Measurements from ENCODE around the gene CADM4. TPM values are rescaled to one million over a fixed set of nuclear protein-coding genes. Genes with fewer than 3 reads are reported as not detected.
A peak's percentile ranks its signal among the peaks of the same experiment; 100 is the strongest.
"Not testable (repeated sequence)": the region's sequence is repeated elsewhere in the genome, so short reads cannot be mapped to it uniquely, and the experiment has no call there.

CADM4 gene
- total RNA-seq, 4 donors from 2014 or later: 2.3 to 11.9 (median 3.4) TPM

GRCh38 chr19:43641333-43641732 is 1.7 kb upstream of the CADM4 start:
- intact Hi-C loops (cut with DNase I): no loop called here
- peaks cover 7 to 8% of the 10 kb centered on the region in 2 donors for H3K4me1 ChIP-seq
- no peak overlapping the region for H3K27ac ChIP-seq
- no peak for TF ChIP-seq CTCF (IDR thresholded peaks at IDR 0.05)
- TF ChIP-seq POLR2A (IDR thresholded peaks at IDR 0.05): no peak
- 58 to 74% methylated on average over 2 of the region's 2 CpGs for WGBS, 2 donors
- no peaks in the 10 kb centered on the region for H3K36me3 ChIP-seq
- DNase-seq: no peak
- no peaks in the 10 kb centered on the region for H3K27me3 ChIP-seq
- no peak overlapping the region for H3K4me3 ChIP-seq (replicated peaks in 1 of 3)
- no peaks in the 10 kb centered on the region for H3K9me3 ChIP-seq

- no peak for TF ChIP-seq POLR2A (IDR thresholded peaks at IDR 0.05)
- TF ChIP-seq CTCF (IDR thresholded peaks at IDR 0.05): no peak
- H3K4me1 ChIP-seq: peaks cover 7 to 8% of the 10 kb centered on the region in 2 donors
- intact Hi-C loops (cut with DNase I): no loop called here
- H3K9me3 ChIP-seq: no peaks in the 10 kb centered on the region
- no peak overlapping the region for H3K27ac ChIP-seq
- no peak for DNase-seq
- no peaks in the 10 kb centered on the region for H3K36me3 ChIP-seq
- H3K27me3 ChIP-seq: no peaks in the 10 kb centered on the region
- peak overlapping the region in 1 of 3 donors; percentile 37 for H3K4me3 ChIP-seq (replicated peaks in 1 of 3)
- 11 to 15% methylated on average over 9 of the region's 9 CpGs for WGBS, 2 donors
These were observed 741 bp upstream of the CADM4 start for GRCh38 chr19:43640424-43640757.

GRCh38 chr19:43638995-43639518 is 593 bp downstream of the CADM4 start:
- Histone ChIP-seq H3K4me3 (replicated peaks in 1 of 3) (peak overlapping the region in 1 of 3 donors; percentile 23), H3K27me3 (no peaks in the 10 kb centered on the region), H3K27ac (no peak overlapping the region), H3K4me1 (peaks cover 7 to 8% of the 10 kb centered on the region in 2 donors), H3K9me3 (no peaks in the 10 kb centered on the region), H3K36me3 (no peaks in the 10 kb centered on the region)
- TF ChIP-seq POLR2A (IDR thresholded peaks at IDR 0.05): no peak
- TF ChIP-seq CTCF (IDR thresholded peaks at IDR 0.05): no peak
- DNase-seq: no peak
- intact Hi-C loops (cut with DNase I): no loop called here
- 12 to 15% methylated on average over 13 of the region's 18 CpGs for whole genome bisulfite sequencing, 2 donors

- Histone ChIP-seq H3K27ac (no peak overlapping the region), H3K4me3 (replicated peaks in 1 of 3) (no peak overlapping the region), H3K9me3 (no peaks in the 10 kb centered on the region), H3K4me1 (peaks cover 7 to 8% of the 10 kb centered on the region in 2 donors), H3K36me3 (no peaks in the 10 kb centered on the region), H3K27me3 (no peaks in the 10 kb centered on the region)
- no peak for TF ChIP-seq POLR2A (IDR thresholded peaks at IDR 0.05)
- TF ChIP-seq CTCF (IDR thresholded peaks at IDR 0.05): no peak
- intact Hi-C loops (cut with DNase I): no loop called here
- 71 to 76% methylated on average over 13 of the region's 13 CpGs for WGBS, 2 donors
- DNase-seq: no peak
These were observed 1.2 kb downstream of the CADM4 start for GRCh38 chr19:43638214-43638994.

GRCh38 chr19:43636121-43636683 is 3.4 kb downstream of the CADM4 start:
- Histone ChIP-seq H3K27ac (no peak overlapping the region), H3K4me3 (replicated peaks in 1 of 3) (no peak overlapping the region), H3K36me3 (no peaks in the 10 kb centered on the region), H3K27me3 (no peaks in the 10 kb centered on the region), H3K9me3 (no peaks in the 10 kb centered on the region), H3K4me1 (peaks cover 7 to 8% of the 10 kb centered on the region in 2 donors)
- intact Hi-C loops (cut with DNase I): no loop called here
- DNase-seq: no peak
- TF ChIP-seq POLR2A (IDR thresholded peaks at IDR 0.05) (no peak), CTCF (IDR thresholded peaks at IDR 0.05) (no peak)
- 73 to 83% methylated on average over 9 to 10 of the region's 14 CpGs for WGBS, 2 donors

GRCh38 chr19:43635561-43635940 is 4.1 kb downstream of the CADM4 start:
- H3K4me1 ChIP-seq; H3K4me3 ChIP-seq (replicated peaks in 1 of 3); H3K27ac ChIP-seq; DNase-seq; H3K36me3 ChIP-seq; H3K9me3 ChIP-seq; intact Hi-C loops (cut with DNase I); H3K27me3 ChIP-seq: not testable (repeated sequence)
- WGBS, 2 donors: 50 to 67% methylated on average over 2 of the region's 2 CpGs

Data from thyroid gland (tissue), 4 donors.